GM12874 (cell line): ENCODE measurements around the gene BRINP3.

Experiments
- TF ChIP-seq, protein P1 (sequence below): IDR thresholded peaks from 2 replicates; pipeline ENCODE4 v1.5.1; 2011; ENCODE audit warnings: low read depth, mild to moderate bottlenecking, control low read depth, low read length, moderate library complexity; ENCODE audit not compliant: insufficient read depth

The BRINP3 gene

GRCh38 chr1:190250368-190250767 is 227.3 kb downstream of the BRINP3 start:
- TF ChIP-seq, protein P1, sequence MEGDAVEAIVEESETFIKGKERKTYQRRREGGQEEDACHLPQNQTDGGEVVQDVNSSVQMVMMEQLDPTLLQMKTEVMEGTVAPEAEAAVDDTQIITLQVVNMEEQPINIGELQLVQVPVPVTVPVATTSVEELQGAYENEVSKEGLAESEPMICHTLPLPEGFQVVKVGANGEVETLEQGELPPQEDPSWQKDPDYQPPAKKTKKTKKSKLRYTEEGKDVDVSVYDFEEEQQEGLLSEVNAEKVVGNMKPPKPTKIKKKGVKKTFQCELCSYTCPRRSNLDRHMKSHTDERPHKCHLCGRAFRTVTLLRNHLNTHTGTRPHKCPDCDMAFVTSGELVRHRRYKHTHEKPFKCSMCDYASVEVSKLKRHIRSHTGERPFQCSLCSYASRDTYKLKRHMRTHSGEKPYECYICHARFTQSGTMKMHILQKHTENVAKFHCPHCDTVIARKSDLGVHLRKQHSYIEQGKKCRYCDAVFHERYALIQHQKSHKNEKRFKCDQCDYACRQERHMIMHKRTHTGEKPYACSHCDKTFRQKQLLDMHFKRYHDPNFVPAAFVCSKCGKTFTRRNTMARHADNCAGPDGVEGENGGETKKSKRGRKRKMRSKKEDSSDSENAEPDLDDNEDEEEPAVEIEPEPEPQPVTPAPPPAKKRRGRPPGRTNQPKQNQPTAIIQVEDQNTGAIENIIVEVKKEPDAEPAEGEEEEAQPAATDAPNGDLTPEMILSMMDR, result no peak

DNA sequence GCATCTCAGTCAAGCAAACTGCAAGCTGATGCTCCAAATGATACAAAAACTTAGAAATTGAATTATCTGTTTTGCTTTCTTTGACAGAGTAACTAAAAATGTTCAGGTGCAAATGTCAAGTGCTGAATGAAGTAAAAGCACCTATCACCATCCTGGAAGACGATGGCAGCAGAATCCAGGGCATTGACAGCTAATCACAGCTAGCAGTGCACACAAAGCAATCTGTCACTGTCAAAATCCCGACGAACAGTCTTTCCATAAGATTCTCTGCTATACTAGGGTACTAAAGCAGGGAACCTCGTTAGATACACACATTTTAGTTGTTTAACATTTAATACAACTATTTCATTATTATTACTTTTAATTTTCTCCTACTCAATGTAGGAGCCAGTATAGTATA is 233.3 kb downstream of the BRINP3 start:
- TF ChIP-seq, protein P1, result no peak

GRCh38 chr1:190243056-190243455 is 234.6 kb downstream of the BRINP3 start:
- TF ChIP-seq, protein P1, result no peak

DNA sequence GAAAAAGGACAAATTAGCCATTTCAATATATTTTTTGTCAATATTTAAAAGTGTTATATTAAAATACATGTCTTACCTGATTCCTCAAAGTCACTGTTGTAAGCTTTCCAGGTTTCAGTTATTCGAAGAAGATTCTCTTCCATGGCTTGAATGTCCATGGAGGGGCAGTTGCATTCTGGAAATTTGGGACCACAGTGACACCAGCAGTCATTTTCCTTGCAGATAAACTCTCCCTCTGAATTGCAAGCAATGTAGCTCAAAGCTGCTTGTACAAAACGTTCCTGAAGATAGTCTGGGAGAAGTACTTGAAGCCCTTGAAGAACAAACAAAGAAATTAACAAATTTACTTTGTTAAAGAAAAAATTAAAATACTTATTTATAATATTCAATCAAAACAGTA is 251.7 kb downstream of the BRINP3 start:
- TF ChIP-seq, protein P1, result no peak

- TF ChIP-seq, protein P1, result no peak
Observed at GRCh38 chr1:190212450-190212849, 265.2 kb downstream of the BRINP3 start.

DNA sequence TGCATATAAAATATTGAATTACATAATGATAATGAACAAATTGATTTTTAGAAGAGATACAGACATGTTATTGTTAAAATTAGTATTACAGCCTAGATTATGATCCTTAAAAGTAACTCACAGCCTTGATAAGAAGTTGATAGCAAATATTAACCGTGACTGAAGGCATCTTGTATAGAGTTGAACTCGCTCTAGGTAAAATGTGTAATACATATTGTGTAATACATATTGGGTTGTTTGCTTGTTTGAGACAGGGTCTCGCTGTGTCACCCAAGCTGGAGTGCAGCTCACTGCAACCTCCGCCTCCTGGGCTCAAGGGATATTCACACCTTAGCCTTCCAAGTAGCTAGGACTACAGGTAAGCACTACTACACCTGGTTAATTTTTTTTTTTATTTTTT is 269.9 kb downstream of the BRINP3 start:
- TF ChIP-seq, protein P1, result no peak

GRCh38 chr1:190205713-190206112 is 272.0 kb downstream of the BRINP3 start:
- TF ChIP-seq, protein P1, result no peak

DNA sequence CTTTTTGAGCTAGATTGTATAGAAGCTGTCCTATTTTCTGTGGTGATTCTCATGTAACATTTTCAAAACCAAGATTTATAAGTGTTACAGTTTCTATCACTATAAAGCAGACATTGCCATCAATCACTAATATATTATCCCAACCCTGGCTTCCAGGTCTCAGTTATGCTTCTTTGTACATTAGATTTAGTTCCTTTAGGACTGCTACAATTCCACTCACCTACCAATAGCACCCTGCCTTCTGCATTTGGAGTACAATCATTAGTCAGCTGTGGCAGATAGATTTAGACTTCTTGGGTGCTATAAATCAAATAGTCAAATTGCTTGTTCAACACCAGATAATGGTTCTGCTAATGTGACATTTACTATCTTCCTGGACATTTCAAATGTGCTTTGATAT is 281.6 kb downstream of the BRINP3 start:
- TF ChIP-seq, protein P1, result no peak
